GM21723 (cell line): ENCODE data around the gene NLRP2B.
"Not testable (repeated sequence)": the region's sequence is repeated elsewhere in the genome, so short reads cannot be mapped to it uniquely, and the experiment has no call there.

Experiments used
- ATAC-seq: cut with Tn5 transposase; IDR thresholded peaks from one replicate; pipeline ENCODE4 v1.9.1; 2021; ENCODE audit warnings: mild to moderate bottlenecking, moderate library complexity; ENCODE audit not compliant: unreplicated experiment

NLRP2B gene

GRCh38 chrX:57680160-57680559 is at the start of gene NLRP2B:
NLRP2B (minus strand) TSS chrX:57680260.
- ATAC-seq = no peak

- ATAC-seq = not testable (repeated sequence)
Measured at GRCh38 chrX:57725995-57726394, 45.9 kb upstream of the NLRP2B start.

GRCh38 chrX:57681341-57681740 is 1.3 kb upstream of the NLRP2B start:
- ATAC-seq = no peak

DNA sequence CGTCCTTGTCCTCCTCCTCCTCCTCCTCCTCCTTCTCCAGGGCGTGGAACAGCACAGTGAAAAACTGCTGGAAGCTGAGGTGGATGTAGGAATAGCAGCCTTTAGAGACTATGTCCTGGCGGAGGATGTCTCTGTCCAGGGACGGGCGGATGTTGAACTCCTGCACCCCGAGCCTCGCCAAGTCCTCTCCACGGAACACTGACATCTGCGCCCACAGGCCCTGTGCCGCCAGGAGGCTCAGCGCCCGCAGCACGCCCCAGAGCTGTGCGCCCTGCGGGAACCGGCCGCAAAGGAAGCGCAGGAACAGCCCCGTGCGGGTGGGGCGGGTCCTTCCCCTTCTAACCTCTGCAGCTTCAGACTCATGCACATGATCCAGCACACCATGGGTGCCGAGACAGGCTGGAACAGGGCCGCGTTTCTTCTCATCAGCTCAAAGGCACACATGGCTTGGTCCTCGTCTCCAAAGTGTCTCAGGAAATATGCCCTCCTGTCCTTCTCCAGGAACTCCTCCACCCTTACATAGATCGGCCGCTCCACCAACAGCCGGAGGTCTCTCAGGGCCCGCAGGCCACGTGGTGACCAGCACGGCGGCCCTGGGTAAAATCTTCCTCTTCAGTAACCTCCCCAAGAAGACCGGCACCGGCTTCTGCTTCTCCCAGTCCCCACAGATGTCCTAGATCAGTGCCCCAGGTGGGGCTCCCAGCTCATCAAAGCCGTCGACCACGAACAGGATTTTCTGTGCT is 1.2 kb downstream of the NLRP2B start:
- ATAC-seq = no peak

DNA sequence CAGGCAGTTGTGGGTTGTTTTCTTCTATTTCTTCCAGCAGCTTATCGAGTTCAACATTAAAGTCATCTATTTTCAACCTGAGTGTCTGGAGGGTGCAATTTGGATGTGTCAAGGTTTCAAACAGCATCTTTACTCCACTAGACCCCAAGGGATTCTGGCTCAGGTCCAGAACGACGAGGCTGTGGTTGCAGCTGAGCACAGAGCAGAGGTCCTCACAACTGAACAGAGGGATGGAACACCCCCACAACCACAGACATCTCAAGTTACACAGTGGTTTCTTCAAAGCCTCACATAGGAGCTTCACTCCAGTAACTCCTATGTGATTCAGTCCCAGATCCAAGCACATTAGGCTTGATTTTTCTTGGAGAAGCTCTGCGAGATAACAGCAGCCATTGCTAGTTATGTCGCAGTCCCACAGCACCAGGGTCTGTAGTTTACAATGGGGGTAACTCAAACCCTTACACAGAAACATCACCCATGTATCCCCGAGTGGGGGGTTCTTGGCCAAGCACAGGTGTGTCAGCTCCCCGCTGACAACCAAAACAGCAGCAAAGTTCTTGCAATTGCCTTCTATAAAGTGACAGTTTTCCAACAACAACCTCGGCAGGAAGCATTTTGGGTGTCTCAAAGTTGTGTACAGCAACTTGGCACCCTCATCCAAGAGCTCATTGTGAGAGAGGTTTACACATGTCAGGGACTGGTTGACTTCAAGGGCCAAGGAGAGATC is 2.8 kb downstream of the NLRP2B start:
- no peak for ATAC-seq

GRCh38 chrX:57675320-57675719 is 4.7 kb downstream of the NLRP2B start:
- no peak for ATAC-seq

- no peak for ATAC-seq
Measured at GRCh38 chrX:57674861-57675260, 5.2 kb downstream of the NLRP2B start.

- ATAC-seq = no peak
Measured at GRCh38 chrX:57669961-57670360, 10.1 kb downstream of the NLRP2B start.

- ATAC-seq = no peak
Measured at GRCh38 chrX:57667010-57667409, 13.1 kb downstream of the NLRP2B start.

DNA sequence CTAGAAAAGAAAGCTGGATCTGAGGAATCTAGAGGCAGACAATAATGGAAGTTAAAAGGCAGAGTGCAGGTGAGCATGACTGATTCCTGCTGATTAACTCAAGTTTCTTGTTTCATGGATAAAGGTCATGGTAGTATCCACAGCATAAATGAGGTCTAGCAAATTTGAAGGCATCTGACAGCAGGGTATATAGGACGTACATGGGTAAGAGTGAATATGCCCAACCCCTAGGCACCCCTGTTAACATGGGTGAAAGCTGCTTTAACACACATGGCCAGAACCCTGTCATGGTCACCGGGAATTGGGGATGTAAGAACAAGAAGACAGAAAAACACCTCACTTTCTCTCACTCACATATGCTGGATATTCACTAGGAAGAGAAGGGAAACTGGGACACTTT is 25.0 kb downstream of the NLRP2B start:
- no peak for ATAC-seq

GRCh38 chrX:57652705-57653104 is 27.4 kb downstream of the NLRP2B start:
- no peak for ATAC-seq

DNA sequence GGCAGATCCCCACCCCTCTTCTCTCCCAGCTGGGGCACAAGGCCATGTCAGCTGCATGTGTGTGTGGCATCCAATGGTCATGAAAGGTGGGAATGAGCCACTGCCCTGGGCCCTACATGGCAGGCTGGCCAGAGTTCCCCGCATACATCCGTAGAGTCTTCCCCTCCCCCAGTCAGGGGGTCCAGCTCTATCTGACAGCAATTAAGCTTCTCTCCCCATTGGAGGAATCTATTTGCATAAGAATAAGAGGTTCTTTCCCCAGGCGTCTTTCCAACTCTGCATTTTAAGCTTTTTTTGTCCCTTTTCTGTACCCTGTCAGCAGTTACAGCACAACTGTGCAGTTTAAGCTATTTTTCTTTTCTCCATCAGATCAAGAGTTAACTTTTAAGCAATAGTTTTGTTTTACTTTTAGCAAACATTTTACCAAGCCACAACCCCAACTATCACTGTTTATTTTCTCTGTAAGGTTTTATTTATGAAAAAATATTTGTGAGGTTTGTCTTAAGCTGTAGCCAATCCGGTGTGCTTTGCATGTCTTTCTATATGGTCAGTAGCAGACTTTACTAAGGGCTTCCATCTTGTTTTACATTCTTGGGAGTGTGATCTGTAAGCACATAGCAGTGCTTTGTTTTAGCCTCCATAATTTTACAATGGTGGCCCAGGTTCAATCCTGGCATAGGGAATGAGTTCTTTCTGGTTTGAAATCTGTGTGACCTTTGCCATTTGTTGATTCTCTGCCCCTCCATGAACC is 28.7 kb downstream of the NLRP2B start:
- ATAC-seq = no peak

DNA sequence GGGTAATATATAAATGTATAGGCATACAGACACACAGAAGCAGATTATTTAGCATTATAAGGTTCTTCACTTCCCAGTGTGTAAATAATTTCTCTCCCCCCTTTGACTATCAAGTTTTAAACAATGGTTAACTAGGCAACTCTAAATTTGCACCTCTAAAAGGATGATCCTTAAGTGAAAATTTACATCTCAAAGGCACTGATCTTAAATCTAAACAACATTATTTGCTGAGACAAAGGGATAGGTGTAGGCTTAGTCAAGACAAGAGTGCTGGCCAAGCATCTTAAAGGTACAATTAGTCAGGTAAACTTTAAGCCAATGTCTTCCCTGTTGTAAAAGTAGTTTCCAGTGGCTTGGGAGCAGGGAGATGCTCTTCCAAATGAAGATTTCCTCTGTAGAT is 33.0 kb downstream of the NLRP2B start:
- ATAC-seq = no peak

- ATAC-seq = no peak
Measured at GRCh38 chrX:57643698-57644097, 36.4 kb downstream of the NLRP2B start.

DNA sequence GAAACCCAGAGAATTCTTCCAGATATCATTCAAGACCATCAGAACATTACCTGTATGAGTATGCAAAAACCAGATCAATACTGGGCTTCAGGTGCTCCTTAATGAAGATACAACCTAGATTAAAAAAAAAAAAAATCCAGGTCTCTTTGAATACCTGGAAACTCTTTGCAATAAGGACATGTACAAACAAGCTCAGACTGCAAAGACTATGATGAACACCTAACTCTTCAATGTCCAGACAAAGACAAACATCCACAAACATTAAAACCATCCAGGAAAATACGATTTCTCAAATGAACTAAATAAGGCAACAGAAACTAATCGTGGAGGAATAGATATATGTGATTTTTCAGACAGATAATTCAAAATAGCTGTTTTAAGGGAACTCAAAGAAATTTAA is 38.7 kb downstream of the NLRP2B start:
- ATAC-seq = no peak

DNA sequence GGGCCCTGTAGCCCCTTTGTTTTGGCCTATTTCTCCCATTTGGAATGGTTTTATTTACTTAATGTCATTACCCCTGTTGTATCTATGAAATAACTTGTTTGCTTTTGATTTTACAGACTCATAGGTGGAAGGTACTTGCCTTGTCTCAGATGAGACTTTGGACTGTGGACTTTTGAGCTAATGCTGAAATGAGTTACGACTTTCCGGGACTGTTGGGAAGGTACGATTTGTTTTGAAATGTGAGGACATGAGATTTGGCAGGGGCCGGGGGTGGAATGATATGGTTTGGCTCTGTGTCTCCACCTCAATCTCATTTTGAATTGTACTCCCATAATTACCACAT is 39.4 kb downstream of the NLRP2B start:
- ATAC-seq = no peak

- not testable (repeated sequence) for ATAC-seq
Measured at GRCh38 chrX:57629438-57629837, 50.6 kb downstream of the NLRP2B start.
